Hepatocyte (in vitro differentiated cells): ENCODE measurements around the gene NR2E1.

Source experiments
- CTCF ChIP-seq: fragments of 200-600 bp; sonication (generic); IDR thresholded peaks from 2 replicates; pipeline ENCODE4 v1.5.1; 2016; ENCODE audit warnings: antibody characterized with exemption, mild to moderate bottlenecking; ENCODE audit not compliant: poor library complexity
- EZH2 ChIP-seq: fragments of 200-600 bp; sonication (generic); IDR thresholded peaks from 2 replicates; pipeline ENCODE4 v1.6.1; 2016; ENCODE audit warnings: antibody characterized with exemption, mild to moderate bottlenecking, borderline replicate concordance

- TF ChIP-seq CTCF: no peak
- TF ChIP-seq EZH2: no peak
Observed at GRCh38 chr6:108179741-108180140, 13.9 kb downstream of the NR2E1 start.
